Vagina (tissue), 2 donors: ENCODE results near the gene IRF2. TPM values are rescaled to one million over a fixed set of nuclear protein-coding genes. Genes with fewer than 3 reads are reported as not detected.

Source experiments
- DNase-seq, 2 donors: peaks; one replicate each; pipeline ENCODE4 v3.0.0-alpha.2; 2017; ENCODE audit errors: extremely low spot score in 2 of 2
- H3K27ac ChIP-seq: fragments of 200-600 bp; sonication (generic); one replicate; pipeline ENCODE4 v1.5.1; 2019
- H3K27me3 ChIP-seq: fragments of 200-600 bp; sonication (generic); one replicate; pipeline ENCODE4 v1.5.1; 2019
- H3K36me3 ChIP-seq, 2 donors: fragments of 200-600 bp; sonication (generic); one replicate each; pipeline ENCODE4 v1.5.1; 2017 to 2019
- H3K4me1 ChIP-seq: fragments of 200-600 bp; sonication (generic); one replicate; pipeline ENCODE4 v1.5.1; 2019
- H3K4me3 ChIP-seq, 2 donors: fragments of 200-600 bp; sonication (generic); 1 replicate in 1 of 2; 2 replicates in 1 of 2; pipeline ENCODE4 v1.5.1; 2016 to 2019
- H3K9me3 ChIP-seq: fragments of 200-600 bp; sonication (generic); one replicate; pipeline ENCODE4 v1.5.1; 2019
- CTCF ChIP-seq, 3 experiments: fragments of 450-650 bp in 2 of 3; fragments of 200-600 bp in 1 of 3; sonication (generic) in 1 of 3; IDR thresholded peaks; one replicate each; pipeline ENCODE4 v1.5.1; 2017 to 2019; ENCODE audit warnings: antibody characterized with exemption in 3 of 3, mild to moderate bottlenecking in 2 of 3, moderate library complexity in 2 of 3
- POLR2A ChIP-seq, 2 donors: fragments of 450-650 bp; IDR thresholded peaks; one replicate each; pipeline ENCODE4 v1.6.1; 2017; ENCODE audit warnings: antibody characterized with exemption in 2 of 2, mild to moderate bottlenecking in 2 of 2, moderate library complexity in 2 of 2
- POLR2AphosphoS5 ChIP-seq, 2 donors: sonication (generic); formaldehyde crosslinking; IDR thresholded peaks; one replicate each; pipeline ENCODE4 v1.9.0; 2017; ENCODE audit warnings: antibody characterized with exemption in 2 of 2, mild to moderate bottlenecking in 2 of 2, low read depth in 1 of 2; ENCODE audit not compliant: insufficient read depth in 1 of 2
- intact Hi-C: fragments of 100-400 bp; cut with DNase I; formaldehyde crosslinking; loops from one replicate; pipeline ENCODE4 v1.15.1; 2023
- total RNA-seq: library from RNA; depleted of rRNA; stranded (reverse); fragments of >200 nt; gene quantifications from one replicate; pipeline ENCODE4 v1.2.3, GENCODE V29; 2016

The IRF2 gene
- total RNA-seq, 1 donor from 2014 or later, result 18.7 TPM

GRCh38 chr4:184500748-184501589 is 26.6 kb upstream of the IRF2 start:
- no peak for TF ChIP-seq POLR2AphosphoS5 (IDR thresholded peaks at IDR 0.05; ENCODE audit: insufficient read depth in 1 of 2, low read depth in 1 of 2)
- no peak for TF ChIP-seq POLR2A (IDR thresholded peaks at IDR 0.05)
- no peak for TF ChIP-seq CTCF (IDR thresholded peaks at IDR 0.05)
- H3K4me1 ChIP-seq, result peaks cover 15% of the 10 kb centered on the region
- H3K27ac ChIP-seq, result no peak overlapping the region
- intact Hi-C loops, result no loop called here
- H3K27me3 ChIP-seq, result no peaks in the 10 kb centered on the region
- no peak overlapping the region for H3K4me3 ChIP-seq
- no peaks in the 10 kb centered on the region for H3K36me3 ChIP-seq
- no peaks in the 10 kb centered on the region for H3K9me3 ChIP-seq
- no peak for DNase-seq

- Histone ChIP-seq H3K36me3 (no peaks in the 10 kb centered on the region), H3K4me3 (no peak overlapping the region), H3K27me3 (no peaks in the 10 kb centered on the region), H3K4me1 (peaks cover 15% of the 10 kb centered on the region), H3K27ac (no peak overlapping the region), H3K9me3 (no peaks in the 10 kb centered on the region)
- intact Hi-C loops, result no loop called here
- DNase-seq, result no peak
- TF ChIP-seq CTCF (IDR thresholded peaks at IDR 0.05) (no peak), POLR2AphosphoS5 (IDR thresholded peaks at IDR 0.05; ENCODE audit: insufficient read depth in 1 of 2, low read depth in 1 of 2) (no peak), POLR2A (IDR thresholded peaks at IDR 0.05) (no peak)
Measured at GRCh38 chr4:184499996-184500395, 25.6 kb upstream of the IRF2 start.

- intact Hi-C loops, result no loop called here
- H3K9me3 ChIP-seq, result no peaks in the 10 kb centered on the region
Measured at GRCh38 chr4:184498598-184498997, 24.2 kb upstream of the IRF2 start.

GRCh38 chr4:184489771-184490170 is 15.4 kb upstream of the IRF2 start:
- TF ChIP-seq CTCF (IDR thresholded peaks at IDR 0.05) (no peak), POLR2A (IDR thresholded peaks at IDR 0.05) (no peak), POLR2AphosphoS5 (IDR thresholded peaks at IDR 0.05; ENCODE audit: insufficient read depth in 1 of 2, low read depth in 1 of 2) (no peak)
- H3K27me3 ChIP-seq, result no peaks in the 10 kb centered on the region
- H3K27ac ChIP-seq, result no peak overlapping the region
- no peak overlapping the region for H3K4me3 ChIP-seq
- H3K9me3 ChIP-seq, result no peaks in the 10 kb centered on the region
- no peaks in the 10 kb centered on the region for H3K4me1 ChIP-seq
- DNase-seq, result no peak
- H3K36me3 ChIP-seq, result no peaks in the 10 kb centered on the region
- intact Hi-C loops, result no loop called here

More at GRCh38 chr4:184498598-184498997, 24.2 kb upstream of the IRF2 start:
- Histone ChIP-seq H3K36me3 (no peaks in the 10 kb centered on the region), H3K4me3 (no peak overlapping the region), H3K27me3 (no peaks in the 10 kb centered on the region), H3K4me1 (peaks cover 5% of the 10 kb centered on the region), H3K27ac (no peak overlapping the region)
- no peak for TF ChIP-seq POLR2AphosphoS5 (IDR thresholded peaks at IDR 0.05; ENCODE audit: insufficient read depth in 1 of 2, low read depth in 1 of 2)
- TF ChIP-seq POLR2A (IDR thresholded peaks at IDR 0.05), result no peak
- TF ChIP-seq CTCF (IDR thresholded peaks at IDR 0.05), result no peak
- peak in 1 of 2 donors; percentile 34 for DNase-seq

GRCh38 chr4:184487503-184487902 is 13.2 kb upstream of the IRF2 start:
- H3K27ac ChIP-seq, result no peak overlapping the region

More at GRCh38 chr4:184487503-184487902, 13.2 kb upstream of the IRF2 start:
- Histone ChIP-seq H3K4me1 (no peaks in the 10 kb centered on the region), H3K27me3 (no peaks in the 10 kb centered on the region), H3K9me3 (no peaks in the 10 kb centered on the region), H3K4me3 (no peak overlapping the region), H3K36me3 (no peaks in the 10 kb centered on the region)
- no peak for DNase-seq
- intact Hi-C loops, result no loop called here
- TF ChIP-seq POLR2A (IDR thresholded peaks at IDR 0.05) (no peak), CTCF (IDR thresholded peaks at IDR 0.05) (no peak), POLR2AphosphoS5 (IDR thresholded peaks at IDR 0.05; ENCODE audit: insufficient read depth in 1 of 2, low read depth in 1 of 2) (no peak)
